Gastrocnemius medialis (tissue), 4 donors: ENCODE data around the gene DHFR. TPM values are rescaled to one million over a fixed set of nuclear protein-coding genes. Genes with fewer than 3 reads are reported as not detected.

Experiments
- ATAC-seq, 2 donors: fragments of 150-250 bp; one replicate each; pipeline ENCODE4 v1.9.1; 2016
- DNase-seq, 2 donors: peaks; one replicate each; pipeline ENCODE4 v3.0.0-alpha.2; 2019
- H3K27ac ChIP-seq, 4 donors: fragments of 200-600 bp; sonication (generic); 1 replicate in 1 of 4; 2 replicates in 3 of 4; pipeline ENCODE4 v1.5.1; 2016 to 2018; ENCODE audit warnings: mild to moderate bottlenecking in 2 of 4, moderate library complexity in 1 of 4
- H3K27me3 ChIP-seq, 3 donors: fragments of 200-600 bp; sonication (generic) in 2 of 3; 1 replicate in 1 of 3; 2 replicates in 2 of 3; pipeline versions ENCODE4 v1.5.1 to v1.6.0; 2016 to 2019; ENCODE audit warnings: mild to moderate bottlenecking in 1 of 3, moderate library complexity in 1 of 3
- H3K36me3 ChIP-seq, 2 donors: fragments of 200-600 bp; sonication (generic) in 1 of 2; one replicate each; pipeline ENCODE4 v1.5.1; 2017 to 2018
- H3K4me1 ChIP-seq, 2 donors: fragments of 200-600 bp; sonication (generic) in 1 of 2; one replicate each; pipeline ENCODE4 v1.5.1; 2016 to 2017; ENCODE audit warnings: mild to moderate bottlenecking in 2 of 2
- H3K4me3 ChIP-seq, 4 donors: fragments of 200-600 bp; sonication (generic) in 3 of 4; 1 replicate in 1 of 4; 2 replicates in 3 of 4; pipeline ENCODE4 v1.5.1; 2016 to 2019; ENCODE audit warnings: mild to moderate bottlenecking in 2 of 4
- H3K9me3 ChIP-seq, 3 donors: fragments of 200-600 bp; sonication (generic) in 2 of 3; 1 replicate in 1 of 3; 2 replicates in 2 of 3; pipeline ENCODE4 v1.5.1; 2016 to 2019
- CTCF ChIP-seq, 5 experiments: fragments of 450-650 bp in 3 of 5; fragments of 200-600 bp in 2 of 5; sonication (generic) in 2 of 5; IDR thresholded peaks in 4 of 5; conservative IDR thresholded peaks in 1 of 5; 1 replicate in 4 of 5; 2 replicates in 1 of 5; pipeline ENCODE4 v1.5.1; 2016 to 2019; ENCODE audit warnings: antibody characterized with exemption in 5 of 5, mild to moderate bottlenecking in 3 of 5, moderate library complexity in 3 of 5
- POLR2A ChIP-seq, 2 donors: fragments of 450-650 bp; IDR thresholded peaks; one replicate each; pipeline ENCODE4 v1.6.1; 2017; ENCODE audit warnings: antibody characterized with exemption in 2 of 2, mild to moderate bottlenecking in 2 of 2, moderate library complexity in 2 of 2
- in situ Hi-C, 4 donors: fragments of 200-750 bp; cut with MboI; loops; one replicate each; pipeline versions ENCODE4 v1.15.0 to v1.8.0; 2017; ENCODE audit warnings: low sequenced_read_pairs in 4 of 4
- intact Hi-C: fragments of 100-400 bp; cut with DNase I; formaldehyde crosslinking; loops from one replicate; pipeline ENCODE4 v1.15.1; 2023; ENCODE audit warnings: low total_unique reads
- total RNA-seq, 4 donors: library from RNA; depleted of rRNA; stranded (reverse); fragments of >200 nt; gene quantifications; one replicate each; pipeline versions ENCODE4 v1.1.0 to v1.2.3, GENCODE V29; 2016

DHFR gene
- total RNA-seq, 4 donors from 2014 or later: 2.2 to 5.3 (median 3.7) TPM

GRCh38 chr5:80634193-80634592 is 20.6 kb downstream of the DHFR start:
- in situ Hi-C loops: no loop called here
- no peak for TF ChIP-seq POLR2A (IDR thresholded peaks at IDR 0.05)
- no peak for TF ChIP-seq CTCF (IDR thresholded peaks at IDR 0.05 in 4 of 5, conservative IDR thresholded peaks at IDR 0.05 in 1 of 5)
- Histone ChIP-seq H3K27me3 (no peaks in the 10 kb centered on the region), H3K36me3 (peaks cover 0 to 29% of the 10 kb centered on the region in 2 donors), H3K4me1 (no peaks in the 10 kb centered on the region), H3K9me3 (no peaks in the 10 kb centered on the region), H3K27ac (no peak overlapping the region), H3K4me3 (no peak overlapping the region)
- intact Hi-C loops: no loop called here
- DNase-seq: no peak
- ATAC-seq: no peak

DNA sequence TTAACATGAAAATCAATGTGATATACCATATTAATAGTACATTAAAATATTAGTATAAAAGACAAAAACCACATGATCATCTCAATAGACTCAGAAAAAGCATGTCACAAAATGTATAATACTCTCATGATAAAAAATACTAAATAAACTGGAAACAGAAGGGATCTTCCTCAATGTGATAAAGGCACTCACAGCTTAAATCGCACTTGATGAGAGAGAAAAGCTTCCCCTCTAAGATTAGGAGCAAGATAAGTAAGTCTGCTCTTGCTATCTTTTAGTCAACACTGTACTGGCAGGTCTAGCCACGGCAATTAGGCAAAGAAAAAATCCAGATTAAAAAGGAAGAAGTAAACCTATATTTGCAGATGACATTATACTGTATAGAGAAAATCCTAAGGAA is 22.1 kb downstream of the DHFR start:
- DNase-seq: no peak
- intact Hi-C loops: no loop called here
- TF ChIP-seq CTCF (IDR thresholded peaks at IDR 0.05 in 4 of 5, conservative IDR thresholded peaks at IDR 0.05 in 1 of 5): no peak
- no peak for TF ChIP-seq POLR2A (IDR thresholded peaks at IDR 0.05)
- H3K4me1 ChIP-seq: no peaks in the 10 kb centered on the region
- in situ Hi-C loops: no loop called here
- no peaks in the 10 kb centered on the region for H3K9me3 ChIP-seq
- H3K36me3 ChIP-seq: peaks cover 0 to 29% of the 10 kb centered on the region in 2 donors
- no peak for ATAC-seq
- H3K27ac ChIP-seq: no peak overlapping the region
- H3K27me3 ChIP-seq: no peaks in the 10 kb centered on the region
- no peak overlapping the region for H3K4me3 ChIP-seq

GRCh38 chr5:80631278-80632259 is 23.2 kb downstream of the DHFR start:
- H3K27ac ChIP-seq: no peak overlapping the region
- intact Hi-C loops (no loop called here), in situ Hi-C loops (no loop called here)
- no peaks in the 10 kb centered on the region for H3K27me3 ChIP-seq
- ATAC-seq: no peak
- no peaks in the 10 kb centered on the region for H3K9me3 ChIP-seq
- H3K4me1 ChIP-seq: no peaks in the 10 kb centered on the region
- no peak for TF ChIP-seq POLR2A (IDR thresholded peaks at IDR 0.05)
- no peak for TF ChIP-seq CTCF (IDR thresholded peaks at IDR 0.05 in 4 of 5, conservative IDR thresholded peaks at IDR 0.05 in 1 of 5)
- no peak overlapping the region for H3K4me3 ChIP-seq
- H3K36me3 ChIP-seq: peaks cover 0 to 23% of the 10 kb centered on the region in 2 donors
- no peak for DNase-seq

GRCh38 chr5:80629281-80629680 is 25.5 kb downstream of the DHFR start:
- DNase-seq (no peak), ATAC-seq (no peak)
- no peaks in the 10 kb centered on the region for H3K9me3 ChIP-seq
- no peaks in the 10 kb centered on the region for H3K27me3 ChIP-seq
- in situ Hi-C loops: no loop called here
- H3K27ac ChIP-seq: no peak overlapping the region
- H3K4me3 ChIP-seq: no peak overlapping the region
- H3K4me1 ChIP-seq: no peaks in the 10 kb centered on the region
- TF ChIP-seq POLR2A (IDR thresholded peaks at IDR 0.05) (no peak), CTCF (IDR thresholded peaks at IDR 0.05 in 4 of 5, conservative IDR thresholded peaks at IDR 0.05 in 1 of 5) (no peak)
- intact Hi-C loops: no loop called here
- peaks cover 0 to 23% of the 10 kb centered on the region in 2 donors for H3K36me3 ChIP-seq
